CD4-positive, CD25-positive, alpha-beta regulatory T cell (primary cell): ENCODE data around the gene ANXA5. TPM values are rescaled to one million over a fixed set of nuclear protein-coding genes. Genes with fewer than 3 reads are reported as not detected.

Experiments used
- ATAC-seq, 2 donors: fragments of 150-1000 bp; cut with Tn5 transposase; one replicate each; pipeline ENCODE4 v1.10.0; 2021; ENCODE audit warnings: low read depth in 2 of 2, moderate number of reproducible peaks in 2 of 2, moderate library complexity in 1 of 2
- DNase-seq, 3 donors: peaks; one replicate each; pipeline versions ENCODE4 v3.0.0 to v3.0.0-alpha.2; 2012 to 2022; ENCODE audit warnings: mixed read lengths in 1 of 3
- H3K27ac ChIP-seq: one replicate; pipeline ENCODE4 v1.7.0; 2013; ENCODE audit warnings: mild to moderate bottlenecking, low read length; ENCODE audit not compliant: insufficient read depth, poor library complexity, severe bottlenecking
- H3K27me3 ChIP-seq: one replicate; pipeline ENCODE4 v1.7.0; 2013; ENCODE audit warnings: low read length; ENCODE audit not compliant: control insufficient read depth, insufficient read depth
- H3K36me3 ChIP-seq: one replicate; pipeline ENCODE4 v1.7.0; 2013; ENCODE audit warnings: mild to moderate bottlenecking, low read length, moderate library complexity; ENCODE audit not compliant: control insufficient read depth, insufficient read depth
- H3K4me1 ChIP-seq: 2 replicates; pipeline ENCODE4 v1.7.0; 2013; ENCODE audit warnings: mild to moderate bottlenecking, low read length; ENCODE audit not compliant: insufficient read depth, control insufficient read depth, poor library complexity, severe bottlenecking
- H3K4me3 ChIP-seq: one replicate; pipeline ENCODE4 v1.7.0; 2013; ENCODE audit warnings: low read depth, mild to moderate bottlenecking, low read length, moderate library complexity
- H3K9me3 ChIP-seq, 2 experiments: 1 replicate in 1 of 2; 2 replicates in 1 of 2; pipeline ENCODE4 v1.7.0; 2013; ENCODE audit warnings: low read length in 2 of 2, mild to moderate bottlenecking in 1 of 2, moderate library complexity in 1 of 2; ENCODE audit not compliant: control insufficient read depth in 2 of 2
- H3K27ac Mint-ChIP-seq, 3 donors: one replicate each; pipeline ENCODE4 v1.8.0; 2020 to 2022; ENCODE audit warnings: mild to moderate bottlenecking in 3 of 3, mixed read lengths in 3 of 3, moderate library complexity in 2 of 3
- H3K27me3 Mint-ChIP-seq: one replicate; pipeline ENCODE4 v1.8.0; 2022; ENCODE audit warnings: mild to moderate bottlenecking, mixed read lengths
- H3K36me3 Mint-ChIP-seq: one replicate; pipeline ENCODE4 v1.8.0; 2020; ENCODE audit warnings: mixed read lengths
- H3K4me1 Mint-ChIP-seq, 4 donors: one replicate each; pipeline ENCODE4 v1.8.0; 2020 to 2022; ENCODE audit warnings: mixed read lengths in 4 of 4, mild to moderate bottlenecking in 1 of 4
- H3K4me3 Mint-ChIP-seq, 4 donors: one replicate each; pipeline ENCODE4 v1.8.0; 2020 to 2022; ENCODE audit warnings: mild to moderate bottlenecking in 4 of 4, mixed read lengths in 4 of 4, moderate library complexity in 3 of 4
- H3K9me3 Mint-ChIP-seq, 7 donors: one replicate each; pipeline ENCODE4 v1.8.0; 2020 to 2022; ENCODE audit warnings: mixed read lengths in 7 of 7, mild to moderate bottlenecking in 3 of 7, moderate library complexity in 2 of 7
- polyA plus RNA-seq, 4 donors: library from polyadenylated mRNA; unstranded; fragments of 300-500 nt; fragmentation: Illumina TruSeq; gene quantifications; one replicate each; pipeline ENCODE4 v1.2.3, GENCODE V29; 2021
- total RNA-seq: library from RNA; stranded (reverse); gene quantifications from one replicate; pipeline ENCODE4 v1.2.3, GENCODE V29; 2022

Gene ANXA5
- total and polyA plus RNA-seq, 5 donors from 2014 or later: 125 to 380 (median 226) TPM

- no peaks in the 10 kb centered on the region for H3K27me3 ChIP-seq
- peak overlapping the region; percentile 94 for H3K4me3 ChIP-seq
- H3K9me3 Mint-ChIP-seq: peaks cover 0 to 5% (median 0%) of the 10 kb centered on the region in 7 donors
- H3K27ac Mint-ChIP-seq: peak overlapping the region; percentile 38 to 82 (median 69)
- peaks cover 18% of the 10 kb centered on the region for H3K27me3 Mint-ChIP-seq
- peaks cover 22% of the 10 kb centered on the region for H3K4me1 ChIP-seq
- peaks cover 1% of the 10 kb centered on the region for H3K36me3 Mint-ChIP-seq
- no peaks in the 10 kb centered on the region for H3K36me3 ChIP-seq
- no peaks in the 10 kb centered on the region for H3K9me3 ChIP-seq
- DNase-seq (peak in 2 of 3 donors; percentile 5 to 43), ATAC-seq (peak in 1 of 2 donors; percentile 4)
- H3K4me1 Mint-ChIP-seq: peaks cover 15 to 38% (median 36%) of the 10 kb centered on the region in 4 donors
- peak overlapping the region; percentile 90 to 99 (median 92) for H3K4me3 Mint-ChIP-seq
- no peak overlapping the region for H3K27ac ChIP-seq
These were observed 784 bp upstream of the ANXA5 start for GRCh38 chr4:121697564-121697963.

- Histone ChIP-seq H3K27ac (peak overlapping the region; percentile 56), H3K27me3 (no peaks in the 10 kb centered on the region), H3K4me3 (peak overlapping the region; percentile 86), H3K9me3 (no peaks in the 10 kb centered on the region), H3K4me1 (peaks cover 22% of the 10 kb centered on the region), H3K36me3 (no peaks in the 10 kb centered on the region)
- Mint-ChIP-seq H3K27me3 (peaks cover 12% of the 10 kb centered on the region), H3K27ac (peak overlapping the region in 2 of 3 donors; percentile 82 to 92), H3K4me1 (peaks cover 24 to 49% (median 44%) of the 10 kb centered on the region in 4 donors), H3K4me3 (peak overlapping the region; percentile 91 to 98 (median 95)), H3K36me3 (peaks cover 10% of the 10 kb centered on the region), H3K9me3 (peaks cover 0 to 2% (median 0%) of the 10 kb centered on the region in 7 donors)
- DNase-seq (peak; percentile 28 to 71 (median 44)), ATAC-seq (peak; percentile 23 to 31)
These were observed 605 bp downstream of the ANXA5 start for GRCh38 chr4:121696170-121696580.

- H3K27ac ChIP-seq: no peak overlapping the region
- DNase-seq (no peak), ATAC-seq (no peak)
- H3K27me3 ChIP-seq: no peaks in the 10 kb centered on the region
- no peaks in the 10 kb centered on the region for H3K9me3 ChIP-seq
- Mint-ChIP-seq H3K27ac (no peak overlapping the region), H3K9me3 (peaks cover 0 to 2% (median 0%) of the 10 kb centered on the region in 7 donors), H3K27me3 (peaks cover 6% of the 10 kb centered on the region), H3K4me3 (peak overlapping the region in 1 of 4 donors; percentile 56), H3K4me1 (peaks cover 24 to 49% (median 39%) of the 10 kb centered on the region in 4 donors), H3K36me3 (peaks cover 10% of the 10 kb centered on the region)
- H3K4me1 ChIP-seq: peaks cover 37% of the 10 kb centered on the region
- H3K4me3 ChIP-seq: no peak overlapping the region
- H3K36me3 ChIP-seq: peaks cover 3% of the 10 kb centered on the region
These were observed 2.9 kb downstream of the ANXA5 start for GRCh38 chr4:121693886-121694285.

GRCh38 chr4:121693450-121693849, 3.3 kb downstream of the ANXA5 start:
- peak overlapping the region in 1 of 3 donors; percentile 22 for H3K27ac Mint-ChIP-seq
- peaks cover 24 to 47% (median 39%) of the 10 kb centered on the region in 4 donors for H3K4me1 Mint-ChIP-seq
- peaks cover 6% of the 10 kb centered on the region for H3K27me3 Mint-ChIP-seq
- Histone ChIP-seq H3K27ac (no peak overlapping the region), H3K4me3 (no peak overlapping the region), H3K9me3 (no peaks in the 10 kb centered on the region), H3K36me3 (peaks cover 3% of the 10 kb centered on the region), H3K4me1 (peaks cover 37% of the 10 kb centered on the region), H3K27me3 (no peaks in the 10 kb centered on the region)
- H3K4me3 Mint-ChIP-seq: peak overlapping the region; percentile 2 to 56 (median 50)
- H3K9me3 Mint-ChIP-seq: peaks cover 0 to 2% (median 0%) of the 10 kb centered on the region in 7 donors
- no peak for ATAC-seq
- DNase-seq: no peak
- peaks cover 10% of the 10 kb centered on the region for H3K36me3 Mint-ChIP-seq

GRCh38 chr4:121692261-121692660, 4.5 kb downstream of the ANXA5 start:
- Histone ChIP-seq H3K9me3 (no peaks in the 10 kb centered on the region), H3K27ac (no peak overlapping the region), H3K4me3 (no peak overlapping the region), H3K4me1 (peaks cover 33% of the 10 kb centered on the region), H3K36me3 (peaks cover 6% of the 10 kb centered on the region), H3K27me3 (no peaks in the 10 kb centered on the region)
- peaks cover 0 to 2% (median 0%) of the 10 kb centered on the region in 7 donors for H3K9me3 Mint-ChIP-seq
- H3K4me1 Mint-ChIP-seq: peaks cover 20 to 38% (median 30%) of the 10 kb centered on the region in 4 donors
- H3K27me3 Mint-ChIP-seq: peaks cover under 1% of the 10 kb centered on the region
- peak overlapping the region in 1 of 4 donors; percentile 6 for H3K4me3 Mint-ChIP-seq
- DNase-seq: no peak
- H3K36me3 Mint-ChIP-seq: peaks cover 12% of the 10 kb centered on the region
- peak overlapping the region in 2 of 3 donors; percentile 34 to 47 for H3K27ac Mint-ChIP-seq
- no peak for ATAC-seq

- H3K27ac Mint-ChIP-seq: no peak overlapping the region
- H3K9me3 Mint-ChIP-seq: no peaks in the 10 kb centered on the region
- peaks cover 20% of the 10 kb centered on the region for H3K36me3 Mint-ChIP-seq
- no peak overlapping the region for H3K4me3 Mint-ChIP-seq
- H3K4me1 Mint-ChIP-seq: peaks cover 19 to 28% (median 26%) of the 10 kb centered on the region in 4 donors
- Histone ChIP-seq H3K9me3 (no peaks in the 10 kb centered on the region), H3K4me3 (no peak overlapping the region), H3K27ac (no peak overlapping the region), H3K36me3 (peaks cover 14% of the 10 kb centered on the region), H3K27me3 (no peaks in the 10 kb centered on the region), H3K4me1 (peaks cover 19% of the 10 kb centered on the region)
- H3K27me3 Mint-ChIP-seq: no peaks in the 10 kb centered on the region
- DNase-seq: no peak
- ATAC-seq: no peak
These were observed 6.8 kb downstream of the ANXA5 start for GRCh38 chr4:121690001-121690400.

GRCh38 chr4:121688701-121689100, 8.1 kb downstream of the ANXA5 start:
- no peaks in the 10 kb centered on the region for H3K27me3 Mint-ChIP-seq
- no peak overlapping the region for H3K4me3 Mint-ChIP-seq
- H3K9me3 Mint-ChIP-seq: no peaks in the 10 kb centered on the region
- Histone ChIP-seq H3K36me3 (peaks cover 18% of the 10 kb centered on the region), H3K27ac (no peak overlapping the region), H3K9me3 (no peaks in the 10 kb centered on the region), H3K4me3 (no peak overlapping the region), H3K27me3 (no peaks in the 10 kb centered on the region), H3K4me1 (peaks cover 15% of the 10 kb centered on the region)
- peaks cover 17 to 23% (median 22%) of the 10 kb centered on the region in 4 donors for H3K4me1 Mint-ChIP-seq
- no peak for DNase-seq
- H3K36me3 Mint-ChIP-seq: peaks cover 20% of the 10 kb centered on the region
- H3K27ac Mint-ChIP-seq: no peak overlapping the region
- no peak for ATAC-seq

- Mint-ChIP-seq H3K4me1 (peaks cover 13 to 19% (median 18%) of the 10 kb centered on the region in 4 donors), H3K27ac (peak overlapping the region in 1 of 3 donors; percentile 21), H3K36me3 (peaks cover 20% of the 10 kb centered on the region), H3K9me3 (no peaks in the 10 kb centered on the region), H3K4me3 (no peak overlapping the region), H3K27me3 (no peaks in the 10 kb centered on the region)
- no peak overlapping the region for H3K4me3 ChIP-seq
- no peak for DNase-seq
- H3K36me3 ChIP-seq: peaks cover 22% of the 10 kb centered on the region
- H3K27ac ChIP-seq: no peak overlapping the region
- H3K4me1 ChIP-seq: peaks cover 15% of the 10 kb centered on the region
- no peak for ATAC-seq
- H3K9me3 ChIP-seq: no peaks in the 10 kb centered on the region
- no peaks in the 10 kb centered on the region for H3K27me3 ChIP-seq
These were observed 8.5 kb downstream of the ANXA5 start for GRCh38 chr4:121688261-121688660.
